NCI-H345 (cell line): Measurements from ENCODE around the gene RCAN2.

ENCODE experiments used
- DNase-seq: peaks from one replicate; lab custom pipeline; 2025; lab: John Stamatoyannopoulos, UW

Gene RCAN2

GRCh38 chr6:46491201-46491627 is at the start of gene RCAN2:
TSS of gene RCAN2 (minus strand) at chr6:46491449.
- peak; percentile 77 for DNase-seq

- no peak for DNase-seq
Observed at GRCh38 chr6:46539866-46540265, 48.6 kb upstream of the RCAN2 start.

GRCh38 chr6:46538800-46539480 is 47.7 kb upstream of the RCAN2 start:
- DNase-seq, result no peak

- no peak for DNase-seq
Observed at GRCh38 chr6:46530896-46531295, 39.6 kb upstream of the RCAN2 start.

GRCh38 chr6:46528961-46529750 is 37.9 kb upstream of the RCAN2 start:
- no peak for DNase-seq

- peak; percentile 10 for DNase-seq
Observed at GRCh38 chr6:46526607-46527006, 35.4 kb upstream of the RCAN2 start.

GRCh38 chr6:46525583-46525982 is 34.3 kb upstream of the RCAN2 start:
- no peak for DNase-seq

GRCh38 chr6:46521464-46521971 is 30.3 kb upstream of the RCAN2 start:
- DNase-seq, result no peak

- DNase-seq, result no peak
Observed at GRCh38 chr6:46517202-46517601, 26.0 kb upstream of the RCAN2 start.

GRCh38 chr6:46513533-46513932 is 22.3 kb upstream of the RCAN2 start:
- no peak for DNase-seq

GRCh38 chr6:46511320-46511719 is 20.1 kb upstream of the RCAN2 start:
- DNase-seq, result no peak

- DNase-seq, result no peak
Observed at GRCh38 chr6:46510651-46511050, 19.4 kb upstream of the RCAN2 start.

- no peak for DNase-seq
Observed at GRCh38 chr6:46509981-46510510, 18.8 kb upstream of the RCAN2 start.

- DNase-seq, result no peak
Observed at GRCh38 chr6:46509063-46509462, 17.8 kb upstream of the RCAN2 start.

- DNase-seq, result no peak
Observed at GRCh38 chr6:46507426-46507825, 16.2 kb upstream of the RCAN2 start.

GRCh38 chr6:46505693-46506512 is 14.7 kb upstream of the RCAN2 start:
- DNase-seq, result no peak

- DNase-seq, result no peak
Observed at GRCh38 chr6:46504242-46504641, 13.0 kb upstream of the RCAN2 start.

GRCh38 chr6:46502486-46503119 is 11.4 kb upstream of the RCAN2 start:
- no peak for DNase-seq

GRCh38 chr6:46501136-46502089 is 10.2 kb upstream of the RCAN2 start:
- no peak for DNase-seq

- no peak for DNase-seq
Observed at GRCh38 chr6:46500382-46500781, 9.1 kb upstream of the RCAN2 start.
